GM21786 (cell line): ENCODE measurements around the gene ASPN.

Source experiments
- ATAC-seq: cut with Tn5 transposase; IDR thresholded peaks from one replicate; pipeline ENCODE4 v1.9.1; 2021; ENCODE audit not compliant: unreplicated experiment

The ASPN gene

GRCh38 chr9:92506184-92506857 lies 24.0 kb upstream of the ASPN start:
- no peak for ATAC-seq

- no peak for ATAC-seq
Measured at GRCh38 chr9:92504881-92505280, 22.6 kb upstream of the ASPN start.

GRCh38 chr9:92503156-92503555 lies 20.9 kb upstream of the ASPN start:
- no peak for ATAC-seq

DNA sequence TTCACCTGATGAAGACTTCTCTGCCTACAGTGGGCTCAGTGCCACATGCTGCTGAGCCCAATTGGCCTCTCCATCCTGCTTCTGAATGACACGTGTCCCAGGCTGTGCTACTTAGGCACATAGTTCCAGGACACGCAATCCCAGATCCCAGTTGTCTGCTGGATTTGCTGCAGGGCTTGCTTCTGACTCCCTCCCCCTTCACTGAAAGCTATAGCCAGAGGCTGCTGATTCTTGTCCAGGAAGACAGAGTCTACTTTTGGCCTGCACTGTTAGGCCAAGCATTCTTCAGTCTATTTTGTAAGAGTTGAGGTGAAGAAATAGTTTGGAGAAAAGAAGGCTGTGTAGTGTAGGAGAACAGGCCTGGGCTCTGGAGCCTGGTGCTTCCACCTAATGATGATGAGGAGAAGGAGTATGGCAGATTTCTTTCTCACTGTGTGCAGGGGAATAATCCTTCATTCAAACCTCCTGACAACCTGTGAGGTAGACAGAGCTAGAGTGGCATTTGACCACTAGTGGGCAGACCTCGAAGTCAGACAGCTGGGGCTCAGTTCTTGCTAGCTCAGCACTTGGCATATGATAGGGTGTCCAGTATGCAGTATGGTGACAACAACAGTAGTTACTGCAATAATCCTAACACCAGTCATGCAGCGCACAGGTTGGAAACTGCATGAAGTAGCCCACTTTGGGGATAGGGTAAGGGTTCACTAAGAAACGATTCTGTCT lies 19.5 kb upstream of the ASPN start:
- no peak for ATAC-seq

DNA sequence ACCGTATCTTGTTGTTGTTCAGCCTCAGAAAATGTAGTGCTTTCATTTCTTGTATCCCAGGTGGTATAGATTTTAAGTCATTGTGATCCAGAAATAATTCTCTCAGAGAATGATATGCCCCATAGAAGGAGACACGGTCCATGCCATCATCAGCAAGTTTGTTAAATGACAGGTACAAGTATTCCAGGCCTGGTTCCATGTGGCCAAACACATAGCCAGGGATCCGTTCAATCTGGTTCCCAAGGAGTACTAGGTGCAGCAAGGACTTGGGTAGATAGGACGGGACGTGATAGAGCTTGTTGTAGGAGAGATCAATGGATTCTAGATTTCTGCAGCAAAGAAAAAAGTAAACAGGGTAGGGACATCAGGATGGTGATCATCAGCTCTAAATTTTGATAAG lies 18.4 kb upstream of the ASPN start:
- ATAC-seq, result no peak

DNA sequence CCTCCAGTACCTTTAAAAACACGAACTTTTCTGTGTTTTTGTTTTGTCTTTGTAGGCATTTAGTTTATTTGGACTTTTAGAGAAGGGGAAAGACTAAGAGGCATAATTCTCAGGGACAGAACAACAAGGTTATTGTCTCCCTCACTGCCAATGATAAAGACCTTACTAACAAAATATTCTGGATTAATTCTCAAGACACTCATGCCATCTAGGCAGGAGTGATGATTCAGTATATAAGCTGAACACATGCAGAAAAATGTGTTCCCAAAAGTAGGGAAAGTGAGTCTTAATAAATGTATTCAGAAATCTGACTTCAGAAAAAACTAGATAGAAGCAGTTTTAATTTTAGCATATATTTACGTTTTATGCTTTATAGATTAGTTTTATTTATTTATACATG lies 17.4 kb upstream of the ASPN start:
- no peak for ATAC-seq

DNA sequence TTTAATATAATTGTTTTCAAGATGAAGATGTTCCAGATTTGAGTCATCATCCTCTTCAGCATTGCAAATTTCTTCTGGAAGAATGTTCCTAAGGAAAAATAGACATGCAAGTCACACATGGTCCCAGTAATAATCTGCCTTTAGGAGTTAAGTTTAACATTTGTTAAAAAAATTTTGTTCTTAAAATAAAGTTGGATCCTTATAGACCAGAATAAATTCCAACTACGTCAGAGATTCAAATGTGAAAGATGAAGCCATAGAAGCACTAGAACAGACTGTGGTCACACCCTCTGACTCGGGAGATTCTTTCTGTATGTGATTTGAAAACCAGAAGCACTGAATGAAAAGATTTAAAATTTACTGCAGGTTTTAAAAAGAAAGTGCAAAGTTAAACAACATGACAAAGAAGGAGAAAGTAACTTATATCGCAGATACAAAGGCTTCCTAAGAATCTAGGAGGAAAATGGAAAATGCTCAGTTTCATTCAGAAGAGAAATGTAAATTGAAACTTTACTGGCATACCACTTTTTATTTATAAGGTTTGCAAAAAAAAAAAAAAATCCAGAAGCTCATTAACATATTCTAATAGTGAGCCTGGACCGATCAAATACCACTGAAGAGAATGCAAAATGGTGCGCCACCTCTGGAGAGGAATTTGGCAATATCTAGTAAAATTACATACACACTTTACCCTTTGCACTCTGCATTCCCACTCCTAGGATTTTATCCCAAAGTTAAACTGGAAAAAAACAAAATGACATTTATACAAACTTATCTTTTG lies 14.3 kb upstream of the ASPN start:
- no peak for ATAC-seq

DNA sequence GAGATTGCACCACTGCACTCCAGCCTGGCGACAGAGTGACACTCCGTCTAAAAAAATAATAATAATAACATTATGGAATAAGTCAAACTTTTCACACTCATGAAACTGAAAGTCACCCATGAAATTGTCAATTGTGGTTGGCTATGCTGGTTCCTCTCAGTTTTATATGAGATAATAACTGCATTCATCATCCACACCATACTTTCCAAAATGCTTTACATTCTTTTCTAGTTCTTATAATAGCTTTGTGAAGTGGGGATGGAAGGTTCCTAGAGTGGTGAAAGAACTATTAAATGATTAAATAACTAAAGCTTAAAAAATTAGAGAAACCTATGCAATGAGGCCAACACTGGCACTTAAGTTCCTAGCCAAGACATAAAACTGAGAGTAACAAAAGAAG lies 12.6 kb upstream of the ASPN start:
- ATAC-seq, result no peak

GRCh38 chr9:92493749-92494387 lies 11.6 kb upstream of the ASPN start:
- ATAC-seq, result no peak

GRCh38 chr9:92492781-92493401 lies 10.6 kb upstream of the ASPN start:
- ATAC-seq, result no peak

DNA sequence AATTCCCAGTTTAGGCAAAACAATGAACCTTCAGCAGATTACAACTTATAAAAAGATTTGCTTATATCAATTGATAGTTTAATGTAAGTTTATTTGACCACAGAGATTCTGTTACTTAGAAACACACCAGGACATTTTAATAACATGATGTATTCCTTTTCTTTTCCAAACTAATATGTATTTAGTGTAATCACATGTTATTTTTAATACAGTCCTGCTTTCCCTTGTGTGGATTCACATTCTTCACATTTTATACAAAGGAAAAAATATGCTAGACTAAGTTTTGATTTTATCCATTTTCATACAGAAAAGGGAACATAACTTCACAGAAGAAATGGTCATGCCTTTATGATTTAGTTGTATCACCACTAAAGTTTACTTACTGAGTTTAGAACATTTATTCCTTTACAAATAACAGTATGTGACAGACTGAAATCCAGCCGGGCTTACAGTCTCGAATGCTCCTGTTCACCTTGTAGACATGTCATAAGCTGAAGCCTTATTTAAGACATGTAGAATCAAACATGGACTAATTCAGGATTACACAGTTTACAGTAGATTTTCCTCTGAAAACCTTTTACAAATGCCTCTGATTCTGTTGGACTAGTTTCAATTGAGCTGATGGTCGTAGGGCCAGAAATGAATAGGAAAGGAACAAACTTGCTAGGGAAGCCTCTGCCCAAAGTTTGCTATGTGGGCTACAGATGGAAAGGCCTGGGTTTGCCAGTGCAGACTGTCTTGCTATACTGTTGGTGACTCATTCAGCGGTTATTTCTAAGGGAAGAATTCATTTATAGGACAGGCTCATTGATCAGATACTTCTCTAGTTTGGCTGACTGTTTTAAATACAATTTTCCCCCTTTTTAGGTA lies 6.6 kb upstream of the ASPN start:
- ATAC-seq, result no peak

GRCh38 chr9:92486371-92486770 lies 4.1 kb upstream of the ASPN start:
- ATAC-seq, result no peak

GRCh38 chr9:92484563-92484962 lies 2.3 kb upstream of the ASPN start:
- no peak for ATAC-seq

GRCh38 chr9:92483627-92484545 lies 1.6 kb upstream of the ASPN start:
- ATAC-seq, result no peak

GRCh38 chr9:92482805-92483204 lies 499 bp upstream of the ASPN start:
- no peak for ATAC-seq

GRCh38 chr9:92480986-92481633 lies 1.2 kb downstream of the ASPN start:
- no peak for ATAC-seq

- no peak for ATAC-seq
Measured at GRCh38 chr9:92480291-92480771, 2.0 kb downstream of the ASPN start.

DNA sequence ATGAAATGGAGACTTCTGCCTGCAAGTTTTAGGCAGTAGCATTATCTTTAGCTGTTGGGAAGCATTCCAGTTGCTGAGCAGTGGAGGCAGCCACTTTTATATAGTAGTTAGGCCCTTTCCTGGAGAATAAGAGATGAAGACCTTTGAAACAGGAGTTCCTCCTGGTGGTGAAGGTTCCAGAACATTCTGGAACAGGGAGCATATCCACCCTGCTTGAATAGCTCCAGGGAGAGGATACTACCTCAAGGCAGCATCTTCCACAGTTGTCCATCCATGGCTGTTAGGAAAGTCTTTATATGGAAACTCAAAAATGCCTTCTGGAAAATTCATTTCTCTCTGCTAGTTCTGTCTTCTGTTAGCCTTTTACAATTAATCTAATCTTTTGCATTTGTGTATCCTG lies 3.0 kb downstream of the ASPN start:
- ATAC-seq, result no peak
